Esophagus muscularis mucosa (tissue), 3 donors: ENCODE measurements around the gene CFAP410.

Experiments
- POLR2AphosphoS5 ChIP-seq, 2 donors: sonication (generic); formaldehyde crosslinking; IDR thresholded peaks; one replicate each; pipeline ENCODE4 v1.6.1; 2017; ENCODE audit warnings: antibody characterized with exemption in 2 of 2
- TF ChIP-seq, protein P1 (sequence below), 3 experiments: fragments of 200-600 bp in 2 of 3; fragments of 450-650 bp in 1 of 3; sonication (generic) in 2 of 3; IDR thresholded peaks; one replicate each; pipeline ENCODE4 v1.5.1; 2017 to 2019; ENCODE audit warnings: antibody characterized with exemption in 3 of 3, mild to moderate bottlenecking in 2 of 3, moderate library complexity in 1 of 3

GRCh38 chr21:44375281-44375651 lies 36.1 kb upstream of the CFAP410 start:
- TF ChIP-seq, protein P1, sequence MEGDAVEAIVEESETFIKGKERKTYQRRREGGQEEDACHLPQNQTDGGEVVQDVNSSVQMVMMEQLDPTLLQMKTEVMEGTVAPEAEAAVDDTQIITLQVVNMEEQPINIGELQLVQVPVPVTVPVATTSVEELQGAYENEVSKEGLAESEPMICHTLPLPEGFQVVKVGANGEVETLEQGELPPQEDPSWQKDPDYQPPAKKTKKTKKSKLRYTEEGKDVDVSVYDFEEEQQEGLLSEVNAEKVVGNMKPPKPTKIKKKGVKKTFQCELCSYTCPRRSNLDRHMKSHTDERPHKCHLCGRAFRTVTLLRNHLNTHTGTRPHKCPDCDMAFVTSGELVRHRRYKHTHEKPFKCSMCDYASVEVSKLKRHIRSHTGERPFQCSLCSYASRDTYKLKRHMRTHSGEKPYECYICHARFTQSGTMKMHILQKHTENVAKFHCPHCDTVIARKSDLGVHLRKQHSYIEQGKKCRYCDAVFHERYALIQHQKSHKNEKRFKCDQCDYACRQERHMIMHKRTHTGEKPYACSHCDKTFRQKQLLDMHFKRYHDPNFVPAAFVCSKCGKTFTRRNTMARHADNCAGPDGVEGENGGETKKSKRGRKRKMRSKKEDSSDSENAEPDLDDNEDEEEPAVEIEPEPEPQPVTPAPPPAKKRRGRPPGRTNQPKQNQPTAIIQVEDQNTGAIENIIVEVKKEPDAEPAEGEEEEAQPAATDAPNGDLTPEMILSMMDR (IDR thresholded peaks at IDR 0.05), result no peak
- TF ChIP-seq POLR2AphosphoS5 (IDR thresholded peaks at IDR 0.05), result no peak
